ENCODE measurements around the gene RPS2. TPM values are rescaled to one million over a fixed set of nuclear protein-coding genes. Genes with fewer than 3 reads are reported as not detected.

RPS2 gene
- total and polyA plus RNA-seq, 8 donors, result 1,832 to 2,607 (median 2,226) TPM

DNA sequence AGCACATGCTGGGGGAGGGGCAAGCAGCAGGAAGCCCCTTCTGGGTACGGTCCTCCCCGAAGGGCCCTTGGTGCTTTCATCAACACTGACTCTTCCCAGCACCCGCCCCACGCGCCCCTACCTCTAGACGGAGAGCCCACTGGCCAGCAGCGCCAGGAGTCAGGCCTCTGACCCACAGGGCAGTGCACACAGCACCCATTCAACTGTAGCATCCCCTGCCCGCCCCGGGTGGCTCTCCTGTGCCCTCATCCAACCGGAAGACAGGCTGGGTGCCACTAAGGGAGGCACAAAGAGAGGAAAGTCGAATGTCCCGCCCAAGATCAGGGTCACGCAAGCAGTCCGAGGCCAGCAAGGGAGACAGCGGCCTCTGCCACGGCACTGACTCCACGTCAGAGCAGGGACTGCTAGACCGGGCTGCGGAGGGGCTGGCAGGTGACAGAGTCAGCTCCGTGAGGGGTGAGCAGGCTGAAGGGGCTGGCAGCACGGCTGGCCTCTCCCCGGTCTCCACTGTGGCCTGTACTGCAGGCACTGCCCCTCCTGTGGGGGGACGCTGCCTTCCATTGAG lies 31.4 kb downstream of the RPS2 start:
- Histone ChIP-seq H3K36me3 (peaks cover 0 to 19% of the 10 kb centered on the region in 2 donors), H3K9me3 (no peaks in the 10 kb centered on the region), H3K4me3 (no peak overlapping the region), H3K27me3 (peaks cover 0 to 15% of the 10 kb centered on the region in 2 donors), H3K27ac (peak overlapping the region in 1 of 2 donors; percentile 23), H3K4me1 (peaks cover 0 to 31% of the 10 kb centered on the region in 2 donors)
- ATAC-seq (no peak), DNase-seq (no peak)
- TF ChIP-seq, protein P1, sequence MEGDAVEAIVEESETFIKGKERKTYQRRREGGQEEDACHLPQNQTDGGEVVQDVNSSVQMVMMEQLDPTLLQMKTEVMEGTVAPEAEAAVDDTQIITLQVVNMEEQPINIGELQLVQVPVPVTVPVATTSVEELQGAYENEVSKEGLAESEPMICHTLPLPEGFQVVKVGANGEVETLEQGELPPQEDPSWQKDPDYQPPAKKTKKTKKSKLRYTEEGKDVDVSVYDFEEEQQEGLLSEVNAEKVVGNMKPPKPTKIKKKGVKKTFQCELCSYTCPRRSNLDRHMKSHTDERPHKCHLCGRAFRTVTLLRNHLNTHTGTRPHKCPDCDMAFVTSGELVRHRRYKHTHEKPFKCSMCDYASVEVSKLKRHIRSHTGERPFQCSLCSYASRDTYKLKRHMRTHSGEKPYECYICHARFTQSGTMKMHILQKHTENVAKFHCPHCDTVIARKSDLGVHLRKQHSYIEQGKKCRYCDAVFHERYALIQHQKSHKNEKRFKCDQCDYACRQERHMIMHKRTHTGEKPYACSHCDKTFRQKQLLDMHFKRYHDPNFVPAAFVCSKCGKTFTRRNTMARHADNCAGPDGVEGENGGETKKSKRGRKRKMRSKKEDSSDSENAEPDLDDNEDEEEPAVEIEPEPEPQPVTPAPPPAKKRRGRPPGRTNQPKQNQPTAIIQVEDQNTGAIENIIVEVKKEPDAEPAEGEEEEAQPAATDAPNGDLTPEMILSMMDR (IDR thresholded peaks at IDR 0.05), result no peak
- intact Hi-C loops (cut with DNase I), result no loop called here

GRCh38 chr16:1932050-1933028 lies 32.3 kb downstream of the RPS2 start:
- ATAC-seq, result no peak
- Histone ChIP-seq H3K27me3 (peaks cover 0 to 15% of the 10 kb centered on the region in 2 donors), H3K4me3 (no peak overlapping the region), H3K27ac (no peak overlapping the region), H3K9me3 (no peaks in the 10 kb centered on the region), H3K36me3 (peaks cover 0 to 11% of the 10 kb centered on the region in 2 donors), H3K4me1 (peaks cover 0 to 23% of the 10 kb centered on the region in 2 donors)
- intact Hi-C loops (cut with DNase I), result no loop called here
- no peak for DNase-seq
- TF ChIP-seq, protein P1 (IDR thresholded peaks at IDR 0.05), result no peak

GRCh38 chr16:1930338-1930720 lies 34.3 kb downstream of the RPS2 start:
- ATAC-seq (no peak), DNase-seq (no peak)
- Histone ChIP-seq H3K36me3 (no peaks in the 10 kb centered on the region), H3K4me1 (peaks cover 0 to 15% of the 10 kb centered on the region in 2 donors), H3K27ac (peak overlapping the region in 1 of 2 donors; percentile 88), H3K9me3 (no peaks in the 10 kb centered on the region), H3K27me3 (peaks cover 0 to 15% of the 10 kb centered on the region in 2 donors), H3K4me3 (peak overlapping the region in 1 of 2 donors; percentile 58)
- intact Hi-C loops (cut with DNase I), result no loop called here
- TF ChIP-seq, protein P1 (IDR thresholded peaks at IDR 0.05), result no peak

DNA sequence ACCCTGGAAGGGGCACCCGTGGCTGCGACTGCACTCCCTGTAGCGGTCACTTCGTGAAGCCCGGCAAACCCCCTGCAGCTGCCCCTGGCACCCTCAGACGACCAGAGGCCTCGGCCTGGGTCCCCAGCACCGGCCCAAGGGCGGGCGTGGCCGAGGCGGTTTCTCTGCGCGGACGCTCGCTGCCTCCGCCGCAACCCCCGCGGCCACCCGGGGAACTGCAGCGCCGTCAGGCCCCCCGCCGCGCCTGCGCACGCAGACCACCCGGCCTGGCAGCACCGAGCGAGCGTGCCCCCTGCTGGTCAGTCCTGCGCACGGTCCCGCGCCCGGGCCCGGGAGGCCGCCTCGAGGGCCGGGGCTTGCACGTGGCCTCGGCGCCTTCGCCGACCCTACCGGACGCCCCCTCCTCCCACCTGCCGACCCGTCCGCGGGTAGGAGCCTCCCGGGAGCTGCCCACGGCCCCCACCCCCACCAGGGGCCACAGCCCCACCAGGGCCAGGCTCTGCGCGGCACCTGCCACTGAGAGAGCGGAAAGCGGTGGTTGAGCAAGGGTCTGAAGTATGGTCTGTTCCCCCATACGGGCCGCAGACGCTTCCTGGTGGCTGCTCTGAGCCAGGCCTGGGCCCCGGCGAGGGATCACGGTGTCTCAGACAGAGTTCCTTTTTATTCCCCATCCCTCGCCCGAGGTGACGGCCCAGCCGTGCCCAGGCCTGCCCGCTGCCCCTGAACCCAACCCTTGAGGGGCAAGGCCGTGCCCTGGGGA lies 34.9 kb downstream of the RPS2 start:
- intact Hi-C loops (cut with DNase I), result loop anchor here in 1 of 2 donors (5.0 kb wide), 1 partner anchor 62 kb away; no protein-coding TSS in a partner anchor
- Histone ChIP-seq H3K27me3 (peaks cover 0 to 17% of the 10 kb centered on the region in 2 donors), H3K9me3 (no peaks in the 10 kb centered on the region), H3K27ac (peak overlapping the region in 1 of 2 donors; percentile 88), H3K4me3 (peak overlapping the region; percentile 53 to 58), H3K4me1 (peaks cover 0 to 13% of the 10 kb centered on the region in 2 donors), H3K36me3 (no peaks in the 10 kb centered on the region)
- ATAC-seq (peak; percentile 99), DNase-seq (peak; percentile 83 to 99 (median 91))
- TF ChIP-seq, protein P1 (IDR thresholded peaks at IDR 0.05), result peak; percentile 98 to 100
